K562 (cell line): Measurements from ENCODE around the gene BNIP3. TPM values are rescaled to one million over a fixed set of nuclear protein-coding genes. Genes with fewer than 3 reads are reported as not detected.

Experiments
- ATAC-seq: fragments of 200-7000 bp; cut with Tn5 transposase; 3 replicates; pipeline ENCODE4 v1.9.1; 2020; ENCODE audit warnings: moderate library complexity
- BruUV-seq: library from RNA; stranded (reverse); fragments of 400-500 nt; replicated peaks from 2 replicates; lab custom pipeline; 2021; lab: Mats Ljungman, UMichigan
- CTCF ChIA-PET: fragments of 300-600 bp; formaldehyde crosslinking; extraction: SDS; loops from one replicate; lab custom pipeline; 2021; ENCODE audit warnings: low intra/inter-chr PET ratio; lab: Yijun Ruan, JAX
- POLR2A ChIA-PET: fragments of 300-600, 350-650 bp; sonication (Branson Sonifier 250); formaldehyde crosslinking; extraction: SDS; loops from one replicate; lab custom pipeline; 2021; ENCODE audit warnings: antibody characterized with exemption, inconsistent platforms; lab: Yijun Ruan, JAX
- DNase-seq, 4 experiments: peaks; one replicate each; pipeline versions ENCODE4 v3.0.0 to v3.0.0-alpha.2; 2011 to 2018; ENCODE audit warnings: low spot score in 3 of 4, mixed read lengths in 3 of 4; ENCODE audit errors: extremely low read depth in 1 of 4
- FAIRE-seq: peaks from 2 replicates; lab custom pipeline; 2011; peaks lifted over from hg19 to GRCh38; lab: Jason Lieb, UNC
- H2AFZ ChIP-seq: 2 replicates; pipeline ENCODE4 v1.6.0; 2011; ENCODE audit warnings: low read depth, low read length, control low read depth, inconsistent platforms
- H3K27ac ChIP-seq: fragments of 200-600 bp; 3 replicates; pipeline ENCODE4 v1.8.0; 2011; ENCODE audit warnings: low read depth, mild to moderate bottlenecking, control low read depth, inconsistent platforms, low read length, moderate library complexity, mixed read lengths; ENCODE audit errors: extremely low read depth
- H3K27me3 ChIP-seq, 2 experiments: fragments of 300-600 bp in 1 of 2; 2 replicates in 1 of 2; 3 replicates in 1 of 2; pipeline versions ENCODE4 v1.6.0 to v1.8.0; 2011; ENCODE audit warnings: inconsistent platforms in 2 of 2, low read length in 2 of 2, mild to moderate bottlenecking in 1 of 2, mixed read lengths in 1 of 2, moderate library complexity in 1 of 2; ENCODE audit not compliant: control insufficient read depth in 2 of 2, insufficient read depth in 2 of 2
- H3K36me3 ChIP-seq: fragments of 300-600 bp; 3 replicates; pipeline ENCODE4 v1.8.0; 2011; ENCODE audit warnings: mild to moderate bottlenecking, low read length, inconsistent platforms; ENCODE audit not compliant: control insufficient read depth, insufficient read depth
- H3K4me1 ChIP-seq, 2 experiments: fragments of 200-600 bp in 1 of 2; replicated peaks in 1 of 2; 2 replicates in 1 of 2; 3 replicates in 1 of 2; pipeline versions ENCODE4 v1.5.1 to v1.8.0; 2011; ENCODE audit warnings: inconsistent platforms in 2 of 2, low read length in 2 of 2, mild to moderate bottlenecking in 1 of 2, mixed read lengths in 1 of 2, moderate library complexity in 1 of 2; ENCODE audit not compliant: control insufficient read depth in 2 of 2, insufficient read depth in 2 of 2
- H3K4me2 ChIP-seq: 2 replicates; pipeline ENCODE4 v1.6.1; 2011; ENCODE audit warnings: low read length, control low read depth, inconsistent platforms, mixed read lengths; ENCODE audit not compliant: insufficient read depth
- H3K4me3 ChIP-seq: fragments of 200-600 bp; sonication (generic), shearing (Covaris generic); 2 replicates; pipeline ENCODE4 v1.5.1; 2016; ENCODE audit warnings: control low read depth, inconsistent platforms
- H3K79me2 ChIP-seq: fragments of 200-600 bp; 3 replicates; pipeline ENCODE4 v1.8.0; 2011; ENCODE audit warnings: low read length, inconsistent platforms; ENCODE audit not compliant: control insufficient read depth, insufficient read depth
- H3K9ac ChIP-seq, 2 experiments: 2 replicates each; pipeline versions ENCODE4 v1.6.0 to v1.6.1; 2011; ENCODE audit warnings: low read depth in 2 of 2, low read length in 2 of 2, control low read depth in 1 of 2, inconsistent platforms in 1 of 2, mild to moderate bottlenecking in 1 of 2, mixed read lengths in 1 of 2; ENCODE audit not compliant: insufficient read depth in 1 of 2
- H3K9me1 ChIP-seq: one replicate; pipeline ENCODE4 v1.6.0; 2011; ENCODE audit warnings: inconsistent platforms, mild to moderate bottlenecking, low read length, moderate library complexity; ENCODE audit not compliant: control insufficient read depth, insufficient read depth
- H3K9me3 ChIP-seq: replicated peaks from 2 replicates; pipeline ENCODE4 v1.5.1; 2011; ENCODE audit warnings: low read depth, low read length, inconsistent platforms; ENCODE audit not compliant: control insufficient read depth, insufficient read depth
- H4K20me1 ChIP-seq: replicated peaks from 2 replicates; pipeline ENCODE4 v1.6.1; 2011; ENCODE audit warnings: low read length, inconsistent platforms, mixed read lengths; ENCODE audit not compliant: control insufficient read depth, insufficient read depth
- CBFA2T2 ChIP-seq: fragments of 450-650 bp; conservative IDR thresholded peaks from 2 replicates; pipeline ENCODE4 v1.6.1; 2017; ENCODE audit warnings: mild to moderate bottlenecking
- CBX3 ChIP-seq, 2 experiments: IDR thresholded peaks; 1 replicate in 1 of 2; 2 replicates in 1 of 2; pipeline ENCODE4 v1.6.1; 2012; ENCODE audit warnings: inconsistent platforms in 2 of 2, low read length in 2 of 2, borderline replicate concordance in 1 of 2, control low read depth in 1 of 2
- CREB1 ChIP-seq, 2 experiments: sonication (generic) in 1 of 2; formaldehyde crosslinking in 1 of 2; IDR thresholded peaks; 2 replicates each; pipeline versions ENCODE4 v1.6.1 to v1.8.0; 2012 to 2022; ENCODE audit warnings: inconsistent platforms in 1 of 2, mild to moderate bottlenecking in 1 of 2, missing genetic modification reagents in 1 of 2, moderate library complexity in 1 of 2
- FOXM1 ChIP-seq, 2 experiments: fragments of 450-650 bp in 1 of 2; sonication (generic) in 1 of 2; formaldehyde crosslinking in 1 of 2; IDR thresholded peaks; 2 replicates each; pipeline versions ENCODE4 v1.6.1 to v1.9.0; 2017 to 2022; ENCODE audit warnings: low read depth in 2 of 2, mild to moderate bottlenecking in 2 of 2, missing genetic modification reagents in 1 of 2, moderate library complexity in 1 of 2
- HDGF ChIP-seq: fragments of 450-650 bp; IDR thresholded peaks from 2 replicates; pipeline ENCODE4 v1.6.1; 2016
- MTA1 ChIP-seq: fragments of 450-650 bp; IDR thresholded peaks from 2 replicates; pipeline ENCODE4 v1.6.1; 2017; ENCODE audit warnings: borderline replicate concordance
- PCBP1 ChIP-seq: fragments of 200-400 bp; formaldehyde crosslinking; IDR thresholded peaks from 2 replicates; pipeline ENCODE4 v1.6.1; 2018; ENCODE audit warnings: mild to moderate bottlenecking, low read depth, low read length; ENCODE audit not compliant: poor library complexity, severe bottlenecking
- TSC22D4 ChIP-seq: fragments of 450-650 bp; IDR thresholded peaks from 2 replicates; pipeline ENCODE4 v1.6.1; 2016; ENCODE audit warnings: missing genetic modification characterization, missing biosample characterization, control low read depth
- WGBS: fragments of 100-300 bp; shearing (Covaris generic); methylation state at CpG from one replicate; pipeline ENCODE4 v1.1.6; 2016; ENCODE audit warnings: low coverage, mixed read lengths; ENCODE audit not compliant: insufficient coverage; ENCODE audit errors: missing lambda C conversion rate; 5-methylcytosine and 5-hydroxymethylcytosine counted together
- in situ Hi-C: fragments of 300-500 bp; cut with MboI; formaldehyde crosslinking; loops from 4 replicates; pipeline ENCODE4 v1.15.0; 2018; ENCODE audit warnings: inconsistent platforms, mixed read lengths
- intact Hi-C: fragments of 100-400 bp; cut with micrococcal nuclease; formaldehyde crosslinking; loops from 2 replicates; pipeline ENCODE4 v1.14.2; 2022
- polyA plus RNA-seq, 8 experiments: library from polyadenylated mRNA; depleted of rRNA in 4 of 8; stranded (reverse) in 5 of 8; unstranded in 3 of 8; fragments of >200 nt; fragmentation: Nextera tagmentation in 2 of 8; fragmentation: Illumina TruSeq in 1 of 8; extraction: Ambion mirVana in 2 of 8; extraction: Trizol in 1 of 8; gene quantifications; 2 replicates each; pipeline versions ENCODE4 v1.2.1 to v1.2.3, GENCODE V29; 2011 to 2014; ENCODE audit warnings: inconsistent platforms in 1 of 8, missing spikeins in 1 of 8
- total RNA-seq, 7 experiments: library from RNA; depleted of rRNA in 6 of 7; stranded (reverse); fragments of >200 nt in 6 of 7; fragmentation: Illumina TruSeq in 2 of 7; extraction: Trizol in 2 of 7; gene quantifications; 2 replicates each; pipeline versions ENCODE4 v1.2.1 to v1.2.3, GENCODE V29; 2011 to 2021; ENCODE audit warnings: low replicate concordance in 1 of 7
- TF ChIP-seq, protein P1 (sequence below): sonication (generic); formaldehyde crosslinking; IDR thresholded peaks from 2 replicates; pipeline ENCODE4 v1.8.1; 2022; ENCODE audit warnings: missing genetic modification reagents

The BNIP3 gene
- total and polyA plus RNA-seq, 9 of the 15 experiments (the other 6 are each of a cell fraction or from before 2014, with no cell fraction given) = 9.2 to 119 (median 42.2) TPM

DNA sequence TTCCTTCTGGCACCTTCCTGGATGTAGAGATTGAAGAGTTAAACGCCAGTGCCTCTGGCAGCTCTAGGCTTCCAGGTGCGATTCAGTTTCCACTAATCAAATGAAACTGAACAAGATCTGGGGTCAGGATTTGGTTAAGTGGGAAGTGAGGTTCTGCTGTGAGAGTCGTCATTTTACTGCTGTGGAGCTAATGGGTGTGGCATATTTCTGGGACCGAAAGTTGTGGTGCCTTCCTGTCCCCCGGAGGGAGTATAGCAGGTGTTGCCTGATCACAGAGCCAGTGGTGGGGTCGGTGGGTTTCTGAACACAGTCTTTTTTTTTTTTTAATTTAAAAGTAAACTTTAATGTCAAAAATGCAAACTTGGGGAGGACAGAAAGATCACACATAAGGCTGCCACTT, 47.0 kb upstream of the BNIP3 start:
- Histone ChIP-seq H3K79me2 (no peaks in the 10 kb centered on the region), H3K36me3 (no peaks in the 10 kb centered on the region), H3K4me2 (no peak overlapping the region), H3K9me3 (no peaks in the 10 kb centered on the region), H3K9ac (no peak overlapping the region), H4K20me1 (no peaks in the 10 kb centered on the region), H3K4me3 (no peak overlapping the region), H3K4me1 (no peaks in the 10 kb centered on the region; a peak in 1 of 5 replicates), H3K27me3 (peaks cover 22 to 72% of the 10 kb centered on the region in 2 experiments; a peak in 4 of 5 replicates), H2AFZ (no peak overlapping the region), H3K27ac (no peak overlapping the region), H3K9me1 (no peaks in the 10 kb centered on the region)
- DNase-seq = no peak
- TF ChIP-seq CREB1 (IDR thresholded peaks at IDR 0.05) (no peak), CREB1 (CRISPR knock-in tag; IDR thresholded peaks at IDR 0.05) (no peak), PCBP1 (no peak), TSC22D4 (no peak), HDGF (no peak), FOXM1 (IDR thresholded peaks at IDR 0.05; ENCODE audit: low read depth) (no peak), FOXM1 (CRISPR knock-in tag; IDR thresholded peaks at IDR 0.05; ENCODE audit: low read depth) (no peak), CBX3 (IDR thresholded peaks at IDR 0.05; ENCODE audit: borderline replicate concordance in 1 of 2, low read length in 2 of 2) (no peak), CBFA2T2 (no peak), MTA1 (no peak)
- TF ChIP-seq, protein P1, sequence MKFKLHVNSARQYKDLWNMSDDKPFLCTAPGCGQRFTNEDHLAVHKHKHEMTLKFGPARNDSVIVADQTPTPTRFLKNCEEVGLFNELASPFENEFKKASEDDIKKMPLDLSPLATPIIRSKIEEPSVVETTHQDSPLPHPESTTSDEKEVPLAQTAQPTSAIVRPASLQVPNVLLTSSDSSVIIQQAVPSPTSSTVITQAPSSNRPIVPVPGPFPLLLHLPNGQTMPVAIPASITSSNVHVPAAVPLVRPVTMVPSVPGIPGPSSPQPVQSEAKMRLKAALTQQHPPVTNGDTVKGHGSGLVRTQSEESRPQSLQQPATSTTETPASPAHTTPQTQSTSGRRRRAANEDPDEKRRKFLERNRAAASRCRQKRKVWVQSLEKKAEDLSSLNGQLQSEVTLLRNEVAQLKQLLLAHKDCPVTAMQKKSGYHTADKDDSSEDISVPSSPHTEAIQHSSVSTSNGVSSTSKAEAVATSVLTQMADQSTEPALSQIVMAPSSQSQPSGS (CRISPR knock-in tag) = no peak
- FAIRE-seq = no peak
- intact Hi-C loops = no loop called here
- CTCF ChIA-PET = no interaction called here
- POLR2A ChIA-PET = no interaction called here
- in situ Hi-C loops = no loop called here
- WGBS = 2% methylated on average over 5 of the region's 6 CpGs
- no TSS peak for BruUV-seq
- ATAC-seq = no peak
